Astrocyte (in vitro differentiated cells and primary cell): Measurements from ENCODE around the gene TMEM236.

Experiments
- EZH2 ChIP-seq: IDR thresholded peaks from 2 replicates; pipeline ENCODE4 v1.6.1; 2012; ENCODE audit warnings: mild to moderate bottlenecking, low read length, inconsistent platforms; ENCODE audit not compliant: insufficient read depth
- TF ChIP-seq, protein P1 (sequence below): IDR thresholded peaks from 2 replicates; pipeline ENCODE4 v1.5.1; 2011; ENCODE audit warnings: low read depth, mild to moderate bottlenecking, inconsistent platforms, low read length, moderate library complexity; ENCODE audit not compliant: insufficient read depth

DNA sequence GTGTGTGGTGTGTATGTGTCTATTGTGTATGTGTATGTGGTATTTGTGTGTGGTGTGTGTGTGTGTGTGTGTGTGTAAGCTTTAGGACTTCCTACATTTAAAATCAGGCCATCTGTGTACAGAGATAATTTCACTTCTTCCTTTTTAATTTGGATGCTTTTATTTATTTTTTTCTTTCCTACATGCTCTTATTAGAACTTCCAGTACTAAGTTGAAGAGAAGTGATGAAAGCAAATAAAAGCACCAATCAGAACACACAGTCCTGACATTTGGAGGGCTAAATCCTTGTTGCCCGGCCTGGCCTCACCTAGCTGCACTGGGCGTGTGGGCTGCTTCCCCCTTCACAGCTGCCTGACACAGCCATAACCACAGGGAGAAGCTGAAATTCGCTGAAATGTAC, 53.3 kb downstream of the TMEM236 start:
- TF ChIP-seq, protein P1, sequence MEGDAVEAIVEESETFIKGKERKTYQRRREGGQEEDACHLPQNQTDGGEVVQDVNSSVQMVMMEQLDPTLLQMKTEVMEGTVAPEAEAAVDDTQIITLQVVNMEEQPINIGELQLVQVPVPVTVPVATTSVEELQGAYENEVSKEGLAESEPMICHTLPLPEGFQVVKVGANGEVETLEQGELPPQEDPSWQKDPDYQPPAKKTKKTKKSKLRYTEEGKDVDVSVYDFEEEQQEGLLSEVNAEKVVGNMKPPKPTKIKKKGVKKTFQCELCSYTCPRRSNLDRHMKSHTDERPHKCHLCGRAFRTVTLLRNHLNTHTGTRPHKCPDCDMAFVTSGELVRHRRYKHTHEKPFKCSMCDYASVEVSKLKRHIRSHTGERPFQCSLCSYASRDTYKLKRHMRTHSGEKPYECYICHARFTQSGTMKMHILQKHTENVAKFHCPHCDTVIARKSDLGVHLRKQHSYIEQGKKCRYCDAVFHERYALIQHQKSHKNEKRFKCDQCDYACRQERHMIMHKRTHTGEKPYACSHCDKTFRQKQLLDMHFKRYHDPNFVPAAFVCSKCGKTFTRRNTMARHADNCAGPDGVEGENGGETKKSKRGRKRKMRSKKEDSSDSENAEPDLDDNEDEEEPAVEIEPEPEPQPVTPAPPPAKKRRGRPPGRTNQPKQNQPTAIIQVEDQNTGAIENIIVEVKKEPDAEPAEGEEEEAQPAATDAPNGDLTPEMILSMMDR: no peak
- TF ChIP-seq EZH2: no peak
